RWPE1 (cell line): ENCODE data around the gene DLG3.

ENCODE experiments used
- CTCF ChIA-PET: fragments of 350-600 bp; sonication (Branson Sonifier 250); formaldehyde crosslinking; extraction: SDS; loops from one replicate; lab custom pipeline; 2021; lab: Yijun Ruan, JAX
- POLR2A ChIA-PET: fragments of 400-600 bp; formaldehyde crosslinking; extraction: SDS; loops from one replicate; lab custom pipeline; 2020; ENCODE audit warnings: antibody characterized with exemption; ENCODE audit not compliant: low non-redundant PET; lab: Yijun Ruan, JAX
- DNase-seq: peaks from one replicate; pipeline ENCODE4 v3.0.0; 2012; ENCODE audit warnings: low spot score
- H3K27ac ChIP-seq: fragments of 450-650 bp; 2 replicates; pipeline ENCODE4 v1.5.1; 2017
- CTCF ChIP-seq: fragments of 450-650 bp; conservative IDR thresholded peaks from 2 replicates; pipeline ENCODE4 v1.5.1; 2017; ENCODE audit warnings: low read depth, mild to moderate bottlenecking

DLG3 gene

GRCh38 chrX:70479247-70479921 lies 34.7 kb downstream of the DLG3 start:
- ChIA-PET CTCF (interaction anchor here (0.6 kb wide), 1 partner anchor 47 kb away, joined by 4 read pairs; no protein-coding TSS in a partner anchor), POLR2A (no interaction called here)
- DNase-seq: peak; percentile 30
- TF ChIP-seq CTCF: no peak
- H3K27ac ChIP-seq: no peak overlapping the region; the same call in 1 of the 2 replicates

GRCh38 chrX:70479922-70480659 lies 35.5 kb downstream of the DLG3 start:
- no peak overlapping the region for H3K27ac ChIP-seq
- ChIA-PET POLR2A (no interaction called here), CTCF (no interaction called here)
- TF ChIP-seq CTCF: no peak
- DNase-seq: no peak

- no peak overlapping the region for H3K27ac ChIP-seq
- ChIA-PET CTCF (no interaction called here), POLR2A (no interaction called here)
- TF ChIP-seq CTCF: no peak
- no peak for DNase-seq
Observed at GRCh38 chrX:70480660-70481018, 36.0 kb downstream of the DLG3 start.

- TF ChIP-seq CTCF: no peak
- no peak for DNase-seq
- ChIA-PET CTCF (interaction anchor here (0.5 kb wide), 1 partner anchor 14 kb away, joined by 3 read pairs; no protein-coding TSS in a partner anchor), POLR2A (no interaction called here)
- H3K27ac ChIP-seq: no peak overlapping the region
Observed at GRCh38 chrX:70481471-70482270, 37.0 kb downstream of the DLG3 start.

- POLR2A ChIA-PET: no interaction called here
- CTCF ChIA-PET: no interaction called here
- no peak for TF ChIP-seq CTCF
- DNase-seq: no peak
- no peak overlapping the region for H3K27ac ChIP-seq
Observed at GRCh38 chrX:70482300-70482699, 37.7 kb downstream of the DLG3 start.

GRCh38 chrX:70485466-70485865 lies 40.8 kb downstream of the DLG3 start:
- ChIA-PET POLR2A (no interaction called here), CTCF (no interaction called here)
- no peak for TF ChIP-seq CTCF
- H3K27ac ChIP-seq: no peak overlapping the region
- DNase-seq: no peak
